ENCODE data around the gene CPLX4.
A peak's percentile ranks its signal among the peaks of the same experiment; 100 is the strongest.
"Not testable (repeated sequence)": the region's sequence is repeated elsewhere in the genome, so short reads cannot be mapped to it uniquely, and the experiment has no call there.

Gene CPLX4

DNA sequence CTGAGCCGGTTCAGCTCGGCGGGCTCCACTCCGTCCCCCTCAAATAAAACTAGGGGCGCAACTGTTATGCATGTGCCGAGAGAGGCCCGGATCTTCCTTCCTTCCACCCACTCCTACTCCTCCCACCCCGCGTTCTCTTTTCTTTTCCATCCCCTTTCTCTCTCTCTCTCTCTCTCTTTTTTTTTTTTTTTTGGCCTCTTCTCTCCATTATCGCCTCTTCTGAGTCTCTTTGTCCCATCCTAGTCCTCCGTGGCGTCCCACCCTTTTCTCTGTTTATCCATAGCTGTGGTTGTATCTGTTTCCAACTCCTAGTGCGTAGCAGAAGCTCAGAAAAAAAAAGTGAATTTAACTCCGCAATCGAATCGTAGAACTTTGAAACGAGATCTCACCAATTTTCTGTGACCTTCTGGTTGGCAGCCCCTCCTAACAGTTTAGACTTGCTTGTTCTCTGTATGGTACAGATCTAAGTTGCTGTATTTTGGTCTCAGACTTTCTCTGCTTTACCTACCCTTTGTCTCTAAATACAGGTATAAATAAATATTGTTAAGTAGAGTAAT is 48.8 kb downstream of the CPLX4 start:
- DNase-seq (ENCODE audit: low spot score) = no peak

GRCh38 chr18:59268721-59269562 is 49.5 kb downstream of the CPLX4 start:
- DNase-seq (ENCODE audit: low spot score) = peak; percentile 48

DNA sequence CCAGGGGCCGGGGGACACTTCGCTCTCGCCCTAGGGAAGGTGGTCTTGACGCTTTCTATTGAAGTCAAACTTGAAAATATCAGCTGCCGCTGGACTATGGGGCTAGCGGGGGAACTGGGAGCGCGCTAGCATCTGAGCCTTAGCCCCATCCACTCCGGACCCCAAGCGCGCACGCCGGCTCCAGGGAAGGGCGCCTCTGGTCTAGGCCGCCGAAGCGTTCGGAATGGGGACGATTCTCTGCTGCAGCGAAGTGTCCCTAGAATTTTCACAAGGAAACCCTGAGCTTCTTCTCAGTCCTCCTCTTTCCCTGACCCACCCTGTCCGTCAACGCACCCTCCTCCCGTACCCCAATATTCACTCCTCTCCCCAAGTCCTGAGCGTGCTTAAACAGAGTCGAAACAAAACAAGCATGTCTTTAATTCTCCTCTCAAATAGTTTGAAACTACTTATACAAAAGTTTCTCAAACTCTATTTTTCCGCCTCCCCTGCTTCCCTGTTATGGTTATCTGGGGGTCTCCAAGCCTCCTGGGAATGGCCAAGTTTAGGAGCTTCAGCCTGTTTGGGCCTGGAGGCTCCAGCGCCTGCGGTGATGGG is 50.2 kb downstream of the CPLX4 start:
- no peak for DNase-seq (ENCODE audit: low spot score)

- DNase-seq (ENCODE audit: low spot score) = no peak
These were observed 50.8 kb downstream of the CPLX4 start for GRCh38 chr18:59267503-59268126.

- no peak for DNase-seq (ENCODE audit: low spot score)
These were observed 51.5 kb downstream of the CPLX4 start for GRCh38 chr18:59266886-59267502.

DNA sequence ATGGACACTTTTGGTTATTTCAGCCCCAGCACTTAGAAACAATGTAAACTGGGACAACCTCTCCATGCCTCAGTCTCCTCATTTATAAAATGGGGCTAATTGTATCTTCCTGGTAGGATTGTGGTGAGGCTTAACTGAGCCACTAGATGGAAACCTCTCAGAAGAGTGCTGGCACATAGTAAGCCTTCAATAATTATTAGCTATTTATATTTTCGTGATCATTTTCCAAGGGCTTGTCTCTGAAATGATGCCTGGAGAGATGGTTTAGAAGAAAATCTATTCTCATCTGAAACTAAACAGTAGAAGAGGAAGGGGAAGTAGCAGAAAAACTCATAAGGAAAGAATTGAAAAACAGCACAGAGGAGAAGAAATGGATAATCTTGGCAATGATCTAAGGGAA is 52.0 kb downstream of the CPLX4 start:
- DNase-seq (ENCODE audit: low spot score) = no peak

- DNase-seq (ENCODE audit: low spot score) = no peak
These were observed 52.5 kb downstream of the CPLX4 start for GRCh38 chr18:59265974-59266369.

DNA sequence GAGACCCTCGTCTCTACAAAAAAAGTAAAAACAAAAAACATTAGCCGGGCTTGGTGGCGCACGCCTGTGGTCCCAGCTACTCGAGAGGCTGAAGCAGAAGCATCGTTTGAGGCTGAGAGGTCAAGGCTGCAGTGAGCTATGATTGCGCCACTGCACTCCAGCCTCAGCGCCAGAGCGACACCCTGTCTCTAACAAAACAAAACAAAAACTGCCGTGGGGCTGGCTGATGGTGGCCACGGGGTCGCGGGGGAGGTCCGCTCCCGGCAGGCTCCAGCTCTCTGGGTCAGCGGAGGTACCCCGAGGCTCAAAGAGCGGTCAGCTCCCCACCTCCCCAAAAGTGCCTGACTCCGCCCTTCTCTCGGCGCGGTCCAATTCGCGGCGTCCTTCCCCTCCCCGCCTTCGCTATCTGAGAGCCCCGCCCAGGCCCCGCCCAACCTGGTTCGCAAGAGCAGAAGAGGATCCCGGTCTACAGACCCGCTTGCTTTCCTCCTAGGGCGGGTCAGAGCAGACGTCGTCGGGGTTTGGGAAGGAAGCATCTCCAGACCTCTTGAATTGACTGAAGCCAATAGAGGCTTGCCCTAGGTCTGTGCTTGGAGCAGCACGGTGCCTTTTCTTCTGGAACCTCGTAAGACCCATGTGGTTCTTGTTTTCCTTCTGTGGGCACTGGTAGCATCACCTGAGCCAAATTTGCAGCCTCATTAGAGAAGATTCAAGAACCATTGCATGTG is 53.0 kb downstream of the CPLX4 start:
- DNase-seq (ENCODE audit: low spot score) = peak; percentile 35

GRCh38 chr18:59264651-59265245 is 53.7 kb downstream of the CPLX4 start:
- DNase-seq (ENCODE audit: low spot score) = no peak

- DNase-seq (ENCODE audit: low spot score) = no peak
These were observed 54.3 kb downstream of the CPLX4 start for GRCh38 chr18:59264121-59264571.

DNA sequence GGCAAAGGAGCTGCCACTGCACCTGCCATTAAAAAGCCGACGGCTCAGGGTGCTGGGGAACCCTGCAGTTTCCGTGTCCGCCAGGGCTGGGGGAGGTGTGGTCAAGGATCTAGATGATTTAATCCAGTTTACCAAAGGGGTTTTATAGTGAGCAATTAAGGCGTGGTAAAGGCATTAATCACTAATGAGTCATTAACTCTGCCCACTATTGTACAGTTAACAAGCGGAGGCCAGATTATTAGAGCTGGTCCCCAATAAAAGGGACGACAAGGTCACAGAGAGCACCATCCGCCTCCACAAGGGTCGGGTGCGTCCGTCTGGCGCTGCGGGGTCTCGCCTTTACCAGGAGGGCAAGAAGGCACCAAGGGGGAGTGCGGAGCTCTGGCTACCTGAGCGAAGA is 54.8 kb downstream of the CPLX4 start:
- no peak for DNase-seq (ENCODE audit: low spot score)

DNA sequence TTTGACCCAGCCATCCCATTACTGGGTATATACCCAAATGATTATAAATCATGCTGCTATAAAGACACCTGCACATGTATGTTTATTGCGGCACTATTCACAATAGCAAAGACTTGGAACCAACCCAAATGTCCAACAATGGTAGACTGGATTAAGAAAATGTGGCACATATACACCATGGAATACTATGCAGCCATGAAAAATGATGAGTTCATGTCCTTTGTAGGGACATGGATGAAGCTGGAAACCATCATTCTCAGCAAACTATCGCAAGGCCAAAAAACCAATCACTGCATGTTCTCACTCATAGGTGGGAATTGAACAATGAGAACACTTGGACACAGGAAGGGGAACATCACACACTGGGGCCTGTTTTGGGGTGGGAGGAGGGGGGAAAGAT is 56.2 kb downstream of the CPLX4 start:
- not testable (repeated sequence) for DNase-seq (ENCODE audit: low spot score)

- not testable (repeated sequence) for DNase-seq (ENCODE audit: low spot score)
These were observed 56.6 kb downstream of the CPLX4 start for GRCh38 chr18:59261842-59262241.

GRCh38 chr18:59255491-59255890 is 63.0 kb downstream of the CPLX4 start:
- not testable (repeated sequence) for DNase-seq (ENCODE audit: low spot score)

DNA sequence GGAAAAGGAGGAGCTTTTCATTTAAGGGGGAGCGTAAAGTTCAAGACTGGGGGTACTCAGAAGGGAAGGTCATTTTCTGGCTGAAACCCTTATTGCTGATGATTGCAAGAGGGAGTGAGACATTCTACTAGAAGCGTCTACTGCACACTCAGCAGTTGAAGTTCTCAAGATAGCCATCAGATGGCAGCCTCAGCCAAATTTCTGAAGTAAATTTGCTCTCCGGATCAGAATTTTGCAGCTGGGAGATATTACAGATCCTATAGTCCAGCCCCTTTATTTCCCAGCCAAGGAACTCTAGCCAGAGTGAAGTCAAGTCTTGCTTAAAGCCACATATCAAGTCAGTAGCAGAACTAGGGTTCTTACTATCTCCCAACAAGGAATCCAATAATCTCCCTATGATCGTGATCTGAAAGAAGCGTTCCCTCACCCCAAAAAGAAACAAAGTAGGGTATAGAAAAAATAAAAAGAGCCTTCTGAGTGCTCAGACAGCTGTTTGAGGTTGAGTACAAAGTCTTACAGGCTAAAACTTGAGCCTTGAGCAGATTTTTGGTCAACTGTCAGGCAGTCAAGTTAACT is 69.2 kb downstream of the CPLX4 start:
- DNase-seq (ENCODE audit: low spot score) = peak; percentile 44

- no peak for DNase-seq (ENCODE audit: low spot score)
These were observed 71.7 kb downstream of the CPLX4 start for GRCh38 chr18:59246796-59247195.
